Astrocyte (in vitro differentiated cells and primary cell): Measurements from ENCODE around the gene TMEM69. TPM values are rescaled to one million over a fixed set of nuclear protein-coding genes. Genes with fewer than 3 reads are reported as not detected.

Source experiments
- DNase-seq: peaks from one replicate; pipeline ENCODE4 v3.0.0-alpha.2; 2010; ENCODE audit warnings: low read depth
- FAIRE-seq: peaks from 2 replicates; lab custom pipeline; 2011; peaks lifted over from hg19 to GRCh38; lab: Jason Lieb, UNC
- H2AFZ ChIP-seq: 2 replicates; pipeline ENCODE4 v1.6.0; 2012; ENCODE audit warnings: low read depth, low read length, inconsistent platforms
- H3K27ac ChIP-seq: 2 replicates; pipeline ENCODE4 v1.5.1; 2011; ENCODE audit warnings: low read depth, low read length, inconsistent platforms
- H3K27me3 ChIP-seq: 2 replicates; pipeline ENCODE4 v1.6.0; 2011; ENCODE audit warnings: low read length, inconsistent platforms; ENCODE audit not compliant: insufficient read depth
- H3K36me3 ChIP-seq: 2 replicates; pipeline ENCODE4 v1.5.1; 2011; ENCODE audit warnings: low read length, inconsistent platforms; ENCODE audit not compliant: insufficient read depth
- H3K4me1 ChIP-seq: 2 replicates; pipeline ENCODE4 v1.5.1; 2011; ENCODE audit warnings: low read length, inconsistent platforms; ENCODE audit not compliant: insufficient read depth
- H3K4me2 ChIP-seq: 2 replicates; pipeline ENCODE4 v1.6.0; 2012; ENCODE audit warnings: low read length, inconsistent platforms
- H3K4me3 ChIP-seq: 2 replicates; pipeline ENCODE4 v1.5.1; 2011; ENCODE audit warnings: low read depth, mild to moderate bottlenecking, low read length, inconsistent platforms; ENCODE audit not compliant: insufficient read depth
- H3K79me2 ChIP-seq: 2 replicates; pipeline ENCODE4 v1.6.0; 2012; ENCODE audit warnings: mild to moderate bottlenecking, low read length, inconsistent platforms; ENCODE audit not compliant: insufficient read depth
- H3K9ac ChIP-seq: 2 replicates; pipeline ENCODE4 v1.6.0; 2012; ENCODE audit warnings: mild to moderate bottlenecking, low read length, inconsistent platforms
- H3K9me3 ChIP-seq: 2 replicates; pipeline ENCODE4 v1.5.1; 2012; ENCODE audit warnings: low read depth, mild to moderate bottlenecking, low read length, inconsistent platforms; ENCODE audit not compliant: insufficient read depth
- H4K20me1 ChIP-seq: 2 replicates; pipeline ENCODE4 v1.6.0; 2012; ENCODE audit warnings: low read length, inconsistent platforms; ENCODE audit not compliant: insufficient read depth
- H3K27ac Mint-ChIP-seq: one replicate; pipeline ENCODE4 v1.8.0; 2021; ENCODE audit warnings: mild to moderate bottlenecking, mixed read lengths; ENCODE audit not compliant: unreplicated experiment
- H3K27me3 Mint-ChIP-seq: one replicate; pipeline ENCODE4 v1.8.0; 2021; ENCODE audit warnings: low read depth, mixed read lengths; ENCODE audit not compliant: unreplicated experiment
- H3K36me3 Mint-ChIP-seq: one replicate; pipeline ENCODE4 v1.8.0; 2021; ENCODE audit warnings: low read depth, mixed read lengths; ENCODE audit not compliant: unreplicated experiment
- H3K4me1 Mint-ChIP-seq: one replicate; pipeline ENCODE4 v1.8.0; 2021; ENCODE audit warnings: low read depth, mixed read lengths; ENCODE audit not compliant: unreplicated experiment
- H3K4me3 Mint-ChIP-seq: one replicate; pipeline ENCODE4 v1.8.0; 2021; ENCODE audit warnings: mild to moderate bottlenecking, moderate library complexity, mixed read lengths; ENCODE audit not compliant: unreplicated experiment
- H3K9me3 Mint-ChIP-seq: one replicate; pipeline ENCODE4 v1.8.0; 2021; ENCODE audit warnings: mild to moderate bottlenecking, mixed read lengths; ENCODE audit not compliant: unreplicated experiment
- CTCF ChIP-seq: IDR thresholded peaks from 2 replicates; pipeline ENCODE4 v1.5.1; 2011; ENCODE audit warnings: low read depth, mild to moderate bottlenecking, inconsistent platforms, low read length, moderate library complexity; ENCODE audit not compliant: insufficient read depth
- EZH2 ChIP-seq: IDR thresholded peaks from 2 replicates; pipeline ENCODE4 v1.6.1; 2012; ENCODE audit warnings: mild to moderate bottlenecking, low read length, inconsistent platforms; ENCODE audit not compliant: insufficient read depth
- total RNA-seq: library from RNA; stranded (reverse); gene quantifications from 2 replicates; pipeline ENCODE4 v1.2.1, GENCODE V29; 2021

TMEM69 gene
- total RNA-seq, 1 donor from 2014 or later = 23.3 TPM

- peaks cover 31% of the 10 kb centered on the region for H4K20me1 ChIP-seq
- no peak for TF ChIP-seq CTCF
- TF ChIP-seq EZH2 = no peak
- Mint-ChIP-seq H3K4me3 (no peak overlapping the region), H3K9me3 (no peaks in the 10 kb centered on the region), H3K36me3 (peaks cover 10% of the 10 kb centered on the region), H3K4me1 (no peaks in the 10 kb centered on the region), H3K27ac (no peak overlapping the region), H3K27me3 (no peaks in the 10 kb centered on the region)
- peaks cover 21% of the 10 kb centered on the region for H3K79me2 ChIP-seq
- H2AFZ ChIP-seq = no peak overlapping the region
- H3K27ac ChIP-seq = no peak overlapping the region
- FAIRE-seq = no peak
- no peak overlapping the region for H3K4me3 ChIP-seq
- DNase-seq = no peak
- H3K27me3 ChIP-seq = no peaks in the 10 kb centered on the region
- no peaks in the 10 kb centered on the region for H3K9me3 ChIP-seq
- H3K4me2 ChIP-seq = no peak overlapping the region
- H3K36me3 ChIP-seq = peaks cover 52% of the 10 kb centered on the region
- no peaks in the 10 kb centered on the region for H3K4me1 ChIP-seq
- H3K9ac ChIP-seq = no peak overlapping the region
These were observed 31.3 kb upstream of the TMEM69 start for GRCh38 chr1:45656573-45657226.

GRCh38 chr1:45658171-45658570 is 29.8 kb upstream of the TMEM69 start:
- Histone ChIP-seq H3K36me3 (peaks cover 45% of the 10 kb centered on the region), H4K20me1 (peaks cover 42% of the 10 kb centered on the region), H3K9ac (no peak overlapping the region), H3K4me2 (no peak overlapping the region), H2AFZ (no peak overlapping the region), H3K9me3 (no peaks in the 10 kb centered on the region), H3K4me3 (no peak overlapping the region), H3K4me1 (no peaks in the 10 kb centered on the region), H3K27me3 (no peaks in the 10 kb centered on the region), H3K27ac (no peak overlapping the region), H3K79me2 (peaks cover 36% of the 10 kb centered on the region)
- FAIRE-seq (no peak), DNase-seq (no peak)
- peaks cover 10% of the 10 kb centered on the region for H3K36me3 Mint-ChIP-seq
- H3K9me3 Mint-ChIP-seq = no peaks in the 10 kb centered on the region
- no peak overlapping the region for H3K4me3 Mint-ChIP-seq
- H3K4me1 Mint-ChIP-seq = no peaks in the 10 kb centered on the region
- no peaks in the 10 kb centered on the region for H3K27me3 Mint-ChIP-seq
- no peak overlapping the region for H3K27ac Mint-ChIP-seq
- TF ChIP-seq EZH2 (no peak), CTCF (no peak)

DNA sequence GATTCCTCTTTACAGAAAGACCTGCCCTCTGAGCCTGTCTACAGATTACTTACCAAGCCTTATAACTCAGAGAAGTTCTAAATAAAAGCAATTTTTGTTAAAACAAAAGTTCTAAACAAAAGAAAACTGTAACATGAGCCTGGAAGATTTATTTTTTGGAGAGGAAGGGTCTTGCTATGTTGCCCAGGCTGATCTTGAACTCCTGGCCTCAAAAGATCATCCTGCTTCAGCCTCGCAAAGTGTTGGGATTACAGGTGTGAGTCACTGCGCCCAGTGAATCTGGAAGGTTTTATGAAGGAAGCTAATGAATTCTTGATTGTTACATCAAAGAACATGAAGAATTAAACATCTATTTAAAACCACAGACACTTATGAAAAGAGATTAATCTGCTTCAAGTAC is 28.8 kb upstream of the TMEM69 start:
- DNase-seq = no peak
- no peak for FAIRE-seq
- Mint-ChIP-seq H3K36me3 (peaks cover 10% of the 10 kb centered on the region), H3K27ac (no peak overlapping the region), H3K27me3 (no peaks in the 10 kb centered on the region), H3K4me3 (no peak overlapping the region), H3K9me3 (no peaks in the 10 kb centered on the region), H3K4me1 (no peaks in the 10 kb centered on the region)
- H3K36me3 ChIP-seq = peaks cover 45% of the 10 kb centered on the region
- peaks cover 52% of the 10 kb centered on the region for H4K20me1 ChIP-seq
- peaks cover 43% of the 10 kb centered on the region for H3K79me2 ChIP-seq
- no peak overlapping the region for H2AFZ ChIP-seq
- no peak overlapping the region for H3K4me3 ChIP-seq
- H3K4me1 ChIP-seq = no peaks in the 10 kb centered on the region
- H3K9ac ChIP-seq = no peak overlapping the region
- H3K27ac ChIP-seq = no peak overlapping the region
- H3K4me2 ChIP-seq = no peak overlapping the region
- no peaks in the 10 kb centered on the region for H3K27me3 ChIP-seq
- TF ChIP-seq EZH2 (no peak), CTCF (no peak)
- H3K9me3 ChIP-seq = no peaks in the 10 kb centered on the region
